H9 (cell line): Measurements from ENCODE around the gene HMX1. TPM values are rescaled to one million over a fixed set of nuclear protein-coding genes. Genes with fewer than 3 reads are reported as not detected.

Experiments
- DNase-seq: peaks from one replicate; pipeline ENCODE4 v3.0.0-alpha.2; 2017
- H2AFZ ChIP-seq: one replicate; pipeline ENCODE4 v1.6.1; 2013; ENCODE audit warnings: mild to moderate bottlenecking, low read length, control low read depth, moderate library complexity
- H2AK5ac ChIP-seq: 2 replicates; pipeline ENCODE4 v1.6.1; 2013; ENCODE audit warnings: low read length, control low read depth, mixed read lengths; ENCODE audit not compliant: insufficient read length
- H2BK120ac ChIP-seq: one replicate; pipeline ENCODE4 v1.6.1; 2013; ENCODE audit warnings: low read depth, mild to moderate bottlenecking, low read length, control low read depth, inconsistent platforms; ENCODE audit not compliant: poor library complexity, severe bottlenecking
- H2BK12ac ChIP-seq: 2 replicates; pipeline ENCODE4 v1.6.1; 2013; ENCODE audit warnings: low read length, control low read depth, mixed read lengths, low read depth; ENCODE audit not compliant: insufficient read length
- H2BK15ac ChIP-seq: 2 replicates; pipeline ENCODE4 v1.6.1; 2013; ENCODE audit warnings: low read depth, low read length, control low read depth
- H2BK20ac ChIP-seq: one replicate; pipeline ENCODE4 v1.6.1; 2013; ENCODE audit warnings: low read depth, mild to moderate bottlenecking, low read length, control low read depth, inconsistent platforms; ENCODE audit not compliant: poor library complexity, severe bottlenecking
- H2BK5ac ChIP-seq: 2 replicates; pipeline ENCODE4 v1.6.1; 2013; ENCODE audit warnings: low read length, control low read depth, mixed read lengths; ENCODE audit not compliant: insufficient read length
- H3K14ac ChIP-seq: 2 replicates; pipeline ENCODE4 v1.6.1; 2013; ENCODE audit warnings: low read length, control low read depth; ENCODE audit not compliant: insufficient read depth
- H3K18ac ChIP-seq: 2 replicates; pipeline ENCODE4 v1.6.1; 2013; ENCODE audit warnings: low read depth, mild to moderate bottlenecking, mixed read lengths, low read length, control low read depth; ENCODE audit not compliant: insufficient read length
- H3K23ac ChIP-seq: 2 replicates; pipeline ENCODE4 v1.6.1; 2013; ENCODE audit warnings: low read length, control low read depth, mixed read lengths, low read depth; ENCODE audit not compliant: insufficient read length
- H3K23me2 ChIP-seq: 2 replicates; pipeline ENCODE4 v1.6.1; 2013; ENCODE audit warnings: low read depth, mild to moderate bottlenecking, mixed read lengths, low read length, control low read depth; ENCODE audit not compliant: insufficient read length, poor library complexity, severe bottlenecking
- H3K27ac ChIP-seq: 2 replicates; pipeline ENCODE4 v1.5.1; 2013; ENCODE audit warnings: low read length, control low read depth, mixed read lengths, low read depth; ENCODE audit not compliant: insufficient read length
- H3K27me3 ChIP-seq: 2 replicates; pipeline ENCODE4 v1.6.1; 2013; ENCODE audit warnings: low read length, control low read depth, inconsistent platforms; ENCODE audit not compliant: insufficient read depth
- H3K4ac ChIP-seq: 2 replicates; pipeline ENCODE4 v1.6.1; 2013; ENCODE audit warnings: low read depth, mild to moderate bottlenecking, control low read depth, inconsistent platforms, low read length, moderate library complexity
- H3K4me1 ChIP-seq: 2 replicates; pipeline ENCODE4 v1.6.1; 2013; ENCODE audit warnings: low read length, control low read depth, inconsistent platforms; ENCODE audit not compliant: insufficient read depth
- H3K4me2 ChIP-seq: 2 replicates; pipeline ENCODE4 v1.6.1; 2013; ENCODE audit warnings: low read length, control low read depth, mixed read lengths; ENCODE audit not compliant: insufficient read length, insufficient read depth
- H3K56ac ChIP-seq: 2 replicates; pipeline ENCODE4 v1.6.1; 2013; ENCODE audit warnings: low read depth, mild to moderate bottlenecking, mixed read lengths, low read length, control low read depth; ENCODE audit not compliant: insufficient read length
- H3K79me1 ChIP-seq: 2 replicates; pipeline ENCODE4 v1.6.1; 2013; ENCODE audit warnings: low read depth, mild to moderate bottlenecking, moderate library complexity, low read length, control low read depth, inconsistent platforms; ENCODE audit not compliant: insufficient read depth, poor library complexity, severe bottlenecking
- H3K79me2 ChIP-seq: 2 replicates; pipeline ENCODE4 v1.6.1; 2013; ENCODE audit warnings: low read length, control low read depth, inconsistent platforms; ENCODE audit not compliant: insufficient read depth
- H3K9ac ChIP-seq: 2 replicates; pipeline ENCODE4 v1.6.1; 2013; ENCODE audit warnings: low read length, control low read depth, mixed read lengths; ENCODE audit not compliant: insufficient read length; ENCODE audit errors: extremely low read depth
- H3K9me3 ChIP-seq: one replicate; pipeline ENCODE4 v1.6.1; 2013; ENCODE audit warnings: low read depth, low read length, inconsistent platforms; ENCODE audit not compliant: control insufficient read depth
- H3T11ph ChIP-seq: one replicate; pipeline ENCODE4 v1.6.1; 2013; ENCODE audit warnings: mild to moderate bottlenecking, low read length, control low read depth, inconsistent platforms
- H4K20me1 ChIP-seq: one replicate; pipeline ENCODE4 v1.6.1; 2013; ENCODE audit not compliant: control insufficient read depth, insufficient read length, insufficient read depth
- H4K5ac ChIP-seq: 2 replicates; pipeline ENCODE4 v1.6.1; 2013; ENCODE audit warnings: low read depth, mild to moderate bottlenecking, mixed read lengths, low read length, control low read depth; ENCODE audit not compliant: insufficient read length
- H4K8ac ChIP-seq: replicated peaks from 2 replicates; pipeline ENCODE4 v1.6.1; 2013; ENCODE audit warnings: low read length, control low read depth, mixed read lengths, low read depth; ENCODE audit not compliant: insufficient read length
- H4K91ac ChIP-seq: 2 replicates; pipeline ENCODE4 v1.6.1; 2013; ENCODE audit warnings: low read depth, mild to moderate bottlenecking, moderate library complexity, mixed read lengths, low read length, control low read depth; ENCODE audit not compliant: insufficient read length
- H3K27ac Mint-ChIP-seq, 3 experiments: 2 replicates in 2 of 3; 3 replicates in 1 of 3; pipeline ENCODE4 v1.8.0; 2020 to 2021; ENCODE audit warnings: mixed read lengths in 3 of 3, mild to moderate bottlenecking in 1 of 3, moderate library complexity in 1 of 3
- H3K27me3 Mint-ChIP-seq: 2 replicates; pipeline ENCODE4 v1.8.0; 2021; ENCODE audit warnings: low read depth, mild to moderate bottlenecking, moderate library complexity, mixed read lengths
- H3K36me3 Mint-ChIP-seq, 3 experiments: 2 replicates in 2 of 3; 3 replicates in 1 of 3; pipeline ENCODE4 v1.8.0; 2020 to 2021; ENCODE audit warnings: low read depth in 3 of 3, mixed read lengths in 3 of 3; ENCODE audit not compliant: insufficient read depth in 1 of 3
- H3K4me1 Mint-ChIP-seq, 2 experiments: 2 replicates each; pipeline ENCODE4 v1.8.0; 2020; ENCODE audit warnings: mixed read lengths in 2 of 2
- H3K4me3 Mint-ChIP-seq, 2 experiments: 2 replicates in 1 of 2; 3 replicates in 1 of 2; pipeline ENCODE4 v1.8.0; 2020 to 2021; ENCODE audit warnings: mild to moderate bottlenecking in 2 of 2, mixed read lengths in 2 of 2, moderate library complexity in 1 of 2
- H3K9me3 Mint-ChIP-seq, 2 experiments: 2 replicates in 1 of 2; 3 replicates in 1 of 2; pipeline ENCODE4 v1.8.0; 2020; ENCODE audit warnings: mild to moderate bottlenecking in 2 of 2, mixed read lengths in 2 of 2, moderate library complexity in 1 of 2
- WGBS: extraction: QIAGEN DNeasy Blood & Tissue Kit; methylation state at CpG from one replicate; pipeline ENCODE4 v1.1.7; 2013; ENCODE audit warnings: missing lambda C conversion rate, low lambda C conversion rate, mixed read lengths; ENCODE audit not compliant: insufficient read length; ENCODE audit errors: extremely low coverage; 5-methylcytosine and 5-hydroxymethylcytosine counted together
- total RNA-seq: library from RNA; stranded (reverse); gene quantifications from 2 replicates; pipeline ENCODE4 v1.2.1, GENCODE V29; 2021
- TF ChIP-seq, protein P1 (sequence below): fragments of 200-600 bp; sonication (generic); conservative IDR thresholded peaks from 3 replicates; pipeline ENCODE4 v1.8.0; 2021; ENCODE audit warnings: antibody characterized with exemption, mild to moderate bottlenecking

HMX1 gene
- total RNA-seq, 1 experiment from 2014 or later, result 0.26 TPM

DNA sequence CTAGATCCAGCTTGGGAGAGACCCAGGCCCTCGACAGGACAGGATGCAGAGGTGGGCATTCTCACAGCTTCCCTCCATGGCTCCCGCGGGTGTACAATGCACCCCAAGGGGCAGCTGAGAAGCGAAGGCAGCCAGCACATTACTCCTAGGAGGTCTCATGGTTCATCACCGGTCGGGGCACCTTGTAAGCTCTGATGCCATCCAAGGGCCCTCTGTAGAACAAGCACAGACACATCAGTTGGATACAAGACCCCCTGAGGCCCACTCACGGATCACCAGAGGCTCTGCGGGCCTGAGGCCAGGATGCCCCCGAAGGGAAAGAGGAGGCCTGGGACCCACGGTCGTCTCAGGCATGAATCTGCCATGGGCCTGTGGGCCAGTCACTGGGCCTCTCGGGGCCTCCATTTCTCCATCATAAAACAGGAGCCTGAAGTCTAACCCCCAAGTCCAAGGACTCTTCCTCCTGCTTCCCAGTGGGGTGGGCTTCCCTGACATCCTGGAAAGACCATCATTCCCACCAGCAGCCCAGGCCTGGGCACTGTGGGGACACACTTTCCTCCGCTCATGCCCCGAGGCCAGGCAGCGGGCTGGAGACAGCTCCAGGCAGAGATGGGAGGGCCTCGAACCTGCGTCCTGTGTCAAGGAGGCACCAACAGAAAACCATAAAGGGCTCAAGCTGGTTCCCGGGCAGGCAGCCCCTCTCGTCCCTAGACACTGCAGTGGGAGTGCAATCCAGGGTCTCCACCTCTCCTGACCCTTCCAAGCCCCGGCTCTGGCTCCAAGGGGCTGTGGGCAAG lies 20.1 kb downstream of the HMX1 start:
- Mint-ChIP-seq H3K36me3 (no peaks in the 10 kb centered on the region), H3K4me1 (peaks cover 20 to 31% of the 10 kb centered on the region in 2 experiments), H3K4me3 (no peak overlapping the region), H3K27me3 (peaks cover 76% of the 10 kb centered on the region), H3K27ac (no peak overlapping the region), H3K9me3 (peaks cover 0 to 4% of the 10 kb centered on the region in 2 experiments; a peak in 1 of 5 replicates)
- Histone ChIP-seq H3K4me2 (no peak overlapping the region), H4K20me1 (no peaks in the 10 kb centered on the region), H3K9ac (no peak overlapping the region), H2AFZ (no peak overlapping the region), H3K14ac (no peak overlapping the region), H4K91ac (no peak overlapping the region), H2BK5ac (no peak overlapping the region), H4K5ac (no peak overlapping the region), H3K27me3 (peaks cover 27% of the 10 kb centered on the region), H3K9me3 (no peaks in the 10 kb centered on the region), H3K23ac (no peak overlapping the region), H3K79me1 (no peaks in the 10 kb centered on the region), H2BK12ac (no peak overlapping the region), H2AK5ac (no peak overlapping the region), H3K4me1 (no peaks in the 10 kb centered on the region), H3K23me2 (no peaks in the 10 kb centered on the region), H3T11ph (no peak overlapping the region), H3K27ac (no peak overlapping the region), H2BK120ac (no peak overlapping the region), H2BK20ac (no peak overlapping the region), H3K56ac (no peak overlapping the region), H3K79me2 (no peaks in the 10 kb centered on the region), H2BK15ac (no peak overlapping the region), H4K8ac (no peak overlapping the region), H3K18ac (no peak overlapping the region), H3K4ac (no peak overlapping the region)
- DNase-seq, result no peak
- WGBS, result no CpG with 5 or more reads among the region's 20 CpGs
- TF ChIP-seq, protein P1, sequence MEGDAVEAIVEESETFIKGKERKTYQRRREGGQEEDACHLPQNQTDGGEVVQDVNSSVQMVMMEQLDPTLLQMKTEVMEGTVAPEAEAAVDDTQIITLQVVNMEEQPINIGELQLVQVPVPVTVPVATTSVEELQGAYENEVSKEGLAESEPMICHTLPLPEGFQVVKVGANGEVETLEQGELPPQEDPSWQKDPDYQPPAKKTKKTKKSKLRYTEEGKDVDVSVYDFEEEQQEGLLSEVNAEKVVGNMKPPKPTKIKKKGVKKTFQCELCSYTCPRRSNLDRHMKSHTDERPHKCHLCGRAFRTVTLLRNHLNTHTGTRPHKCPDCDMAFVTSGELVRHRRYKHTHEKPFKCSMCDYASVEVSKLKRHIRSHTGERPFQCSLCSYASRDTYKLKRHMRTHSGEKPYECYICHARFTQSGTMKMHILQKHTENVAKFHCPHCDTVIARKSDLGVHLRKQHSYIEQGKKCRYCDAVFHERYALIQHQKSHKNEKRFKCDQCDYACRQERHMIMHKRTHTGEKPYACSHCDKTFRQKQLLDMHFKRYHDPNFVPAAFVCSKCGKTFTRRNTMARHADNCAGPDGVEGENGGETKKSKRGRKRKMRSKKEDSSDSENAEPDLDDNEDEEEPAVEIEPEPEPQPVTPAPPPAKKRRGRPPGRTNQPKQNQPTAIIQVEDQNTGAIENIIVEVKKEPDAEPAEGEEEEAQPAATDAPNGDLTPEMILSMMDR, result no peak
